NCI-H1417 treated with DMSO at 0.1 percent for 48 hours (cell line): ENCODE data around the gene ATP7A.
"Not testable (repeated sequence)": the region's sequence is repeated elsewhere in the genome, so short reads cannot be mapped to it uniquely, and the experiment has no call there.

Experiments used
- DNase-seq: peaks from one replicate; lab custom pipeline; 2025; lab: John Stamatoyannopoulos, UW

The ATP7A gene

GRCh38 chrX:77910108-77910840 lies at the start of gene ATP7A:
Gene ATP7A, plus strand, starts transcription at chrX:77910693. Its CDS starts 60,949 bp downstream, at chrX:77971642.
- DNase-seq, result peak; percentile 67

GRCh38 chrX:77875372-77875771 lies 35.1 kb upstream of the ATP7A start:
- DNase-seq, result no peak

- DNase-seq, result not testable (repeated sequence)
These were observed 29.1 kb upstream of the ATP7A start for GRCh38 chrX:77881418-77881817.

- DNase-seq, result no peak
These were observed 17.6 kb upstream of the ATP7A start for GRCh38 chrX:77892887-77893286.

GRCh38 chrX:77893713-77894112 lies 16.8 kb upstream of the ATP7A start:
- no peak for DNase-seq

GRCh38 chrX:77894921-77895886 lies 15.3 kb upstream of the ATP7A start, which contains the start of gene MAGT1:
Gene MAGT1, minus strand, starts transcription at chrX:77895435. Its CDS starts 25 bp downstream, at chrX:77895410.
- peak; percentile 94 for DNase-seq

GRCh38 chrX:77899081-77899828 lies 11.2 kb upstream of the ATP7A start, which contains the start of gene COX7B:
Gene COX7B, plus strand, starts transcription at chrX:77899468. Its CDS starts 86 bp downstream, at chrX:77899554.
- peak; percentile 82 for DNase-seq

- DNase-seq, result no peak
These were observed 9.8 kb upstream of the ATP7A start for GRCh38 chrX:77900688-77901087.

- no peak for DNase-seq
These were observed 9.0 kb upstream of the ATP7A start for GRCh38 chrX:77901506-77901905.

GRCh38 chrX:77917294-77917933 lies 6.9 kb downstream of the ATP7A start:
- no peak for DNase-seq

- DNase-seq, result no peak
These were observed 8.1 kb downstream of the ATP7A start for GRCh38 chrX:77918568-77918967.

GRCh38 chrX:77919370-77919769 lies 8.9 kb downstream of the ATP7A start:
- not testable (repeated sequence) for DNase-seq

GRCh38 chrX:77922787-77923186 lies 12.3 kb downstream of the ATP7A start:
- no peak for DNase-seq

- no peak for DNase-seq
These were observed 13.9 kb downstream of the ATP7A start for GRCh38 chrX:77924320-77924859.

- DNase-seq, result no peak
These were observed 15.3 kb downstream of the ATP7A start for GRCh38 chrX:77925764-77926163.

GRCh38 chrX:77930581-77930980 lies 20.1 kb downstream of the ATP7A start:
- DNase-seq, result no peak

- DNase-seq, result no peak
These were observed 25.4 kb downstream of the ATP7A start for GRCh38 chrX:77935886-77936285.

GRCh38 chrX:77936299-77936698 lies 25.8 kb downstream of the ATP7A start:
- no peak for DNase-seq

GRCh38 chrX:77937291-77937690 lies 26.8 kb downstream of the ATP7A start:
- DNase-seq, result no peak

GRCh38 chrX:77938083-77938680 lies 27.7 kb downstream of the ATP7A start:
- DNase-seq, result no peak

- not testable (repeated sequence) for DNase-seq
These were observed 34.5 kb downstream of the ATP7A start for GRCh38 chrX:77945031-77945430.
